Fibroblast of lung (primary cell): ENCODE results near the gene SST. TPM values are rescaled to one million over a fixed set of nuclear protein-coding genes. Genes with fewer than 3 reads are reported as not detected.

Source experiments
- DNase-seq, 2 donors: peaks; one replicate each; pipeline versions ENCODE4 v3.0.0 to v3.0.0-alpha.2; 2010; ENCODE audit warnings: low read depth in 2 of 2
- H2AFZ ChIP-seq: 2 replicates; pipeline ENCODE4 v1.5.1; 2012; ENCODE audit warnings: low read length, control low read depth, inconsistent platforms
- H3K27ac ChIP-seq: 2 replicates; pipeline ENCODE4 v1.5.1; 2011; ENCODE audit warnings: low read length, control low read depth; ENCODE audit not compliant: insufficient read depth
- H3K27me3 ChIP-seq: 2 replicates; pipeline ENCODE4 v1.5.1; 2011; ENCODE audit warnings: mild to moderate bottlenecking, low read length; ENCODE audit not compliant: control insufficient read depth, insufficient read depth
- H3K36me3 ChIP-seq: 2 replicates; pipeline ENCODE4 v1.5.1; 2011; ENCODE audit warnings: low read length; ENCODE audit not compliant: control insufficient read depth, insufficient read depth
- H3K4me1 ChIP-seq: 2 replicates; pipeline ENCODE4 v1.5.1; 2011; ENCODE audit warnings: low read length; ENCODE audit not compliant: control insufficient read depth, insufficient read depth; ENCODE audit errors: extremely low read depth
- H3K4me2 ChIP-seq: 2 replicates; pipeline ENCODE4 v1.5.1; 2011; ENCODE audit warnings: low read length, control low read depth; ENCODE audit not compliant: insufficient read depth; ENCODE audit errors: extremely low read depth
- H3K4me3 ChIP-seq, 4 experiments: fragments of 200-600 bp in 1 of 4; sonication (generic) in 1 of 4; replicated peaks in 1 of 4; 2 replicates each; pipeline ENCODE4 v1.5.1; 2011 to 2016; ENCODE audit warnings: low read length in 4 of 4, low read depth in 3 of 4, mild to moderate bottlenecking in 3 of 4, control low read depth in 2 of 4, inconsistent platforms in 1 of 4, mixed read lengths in 1 of 4; ENCODE audit not compliant: insufficient read depth in 1 of 4; ENCODE audit errors: control extremely low read depth in 1 of 4
- H3K79me2 ChIP-seq: 2 replicates; pipeline ENCODE4 v1.5.1; 2012; ENCODE audit warnings: mild to moderate bottlenecking, low read length, inconsistent platforms; ENCODE audit not compliant: control insufficient read depth, insufficient read depth
- H3K9ac ChIP-seq: 2 replicates; pipeline ENCODE4 v1.5.1; 2011; ENCODE audit warnings: mild to moderate bottlenecking, low read length, control low read depth; ENCODE audit not compliant: insufficient read depth
- H3K9me3 ChIP-seq: 2 replicates; pipeline ENCODE4 v1.5.1; 2012; ENCODE audit warnings: low read depth, low read length; ENCODE audit not compliant: control insufficient read depth, insufficient read depth
- H4K20me1 ChIP-seq: 2 replicates; pipeline ENCODE4 v1.5.1; 2011; ENCODE audit warnings: low read length; ENCODE audit not compliant: control insufficient read depth, insufficient read depth; ENCODE audit errors: extremely low read depth
- EZH2 ChIP-seq: IDR thresholded peaks from 2 replicates; pipeline ENCODE4 v1.5.1; 2012; ENCODE audit warnings: low read length, control low read depth, mild to moderate bottlenecking; ENCODE audit errors: missing control alignments
- polyA plus RNA-seq, 2 donors: library from polyadenylated mRNA; depleted of rRNA in 1 of 2; stranded (reverse) in 1 of 2; unstranded in 1 of 2; fragments of >200 nt; gene quantifications; 2 replicates each; pipeline ENCODE4 v1.2.1, GENCODE V29; 2011 to 2012; ENCODE audit warnings: missing spikeins in 1 of 2
- total RNA-seq: library from RNA; depleted of rRNA; stranded (reverse); fragments of >200 nt; gene quantifications from 2 replicates; pipeline ENCODE4 v1.2.1, GENCODE V29; 2014
- TF ChIP-seq, protein P1 (sequence below), 2 donors: IDR thresholded peaks in 1 of 2; conservative IDR thresholded peaks in 1 of 2; 1 replicate in 1 of 2; 2 replicates in 1 of 2; pipeline ENCODE4 v1.5.1; 2011 to 2012; ENCODE audit warnings: low read length in 2 of 2, control low read depth in 1 of 2, inconsistent platforms in 1 of 2, low read depth in 1 of 2, mild to moderate bottlenecking in 1 of 2

The SST gene
- total and polyA plus RNA-seq, 2 donors (not counting 1 experiment from before 2014, with no cell fraction given) = not detected

DNA sequence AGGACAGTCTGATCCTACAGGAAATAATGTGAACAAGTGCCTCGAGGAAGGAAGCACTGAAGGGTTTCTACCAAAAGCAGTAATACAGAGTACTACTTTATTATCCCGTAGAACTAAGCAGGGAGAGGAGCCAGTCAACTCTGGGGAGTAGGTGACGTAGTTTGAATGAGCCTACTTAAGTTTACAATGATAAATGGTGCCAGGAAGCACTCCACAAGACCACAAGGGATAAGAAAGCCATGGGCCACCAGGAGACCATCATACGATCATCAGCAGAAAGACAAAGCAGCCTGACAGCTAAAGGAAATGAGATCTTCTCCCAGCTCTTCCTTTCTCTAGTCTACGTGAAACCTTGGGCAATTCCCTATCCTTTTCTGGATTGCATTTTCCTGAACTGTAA lies 27.3 kb downstream of the SST start:
- no peak overlapping the region for H3K4me3 ChIP-seq
- DNase-seq = no peak
- no peaks in the 10 kb centered on the region for H3K79me2 ChIP-seq
- H4K20me1 ChIP-seq = no peaks in the 10 kb centered on the region
- H3K4me2 ChIP-seq = no peak overlapping the region
- H2AFZ ChIP-seq = no peak overlapping the region
- H3K27ac ChIP-seq = no peak overlapping the region
- H3K9me3 ChIP-seq = no peaks in the 10 kb centered on the region
- H3K27me3 ChIP-seq = no peaks in the 10 kb centered on the region
- no peaks in the 10 kb centered on the region for H3K36me3 ChIP-seq
- no peaks in the 10 kb centered on the region for H3K4me1 ChIP-seq
- TF ChIP-seq, protein P1, sequence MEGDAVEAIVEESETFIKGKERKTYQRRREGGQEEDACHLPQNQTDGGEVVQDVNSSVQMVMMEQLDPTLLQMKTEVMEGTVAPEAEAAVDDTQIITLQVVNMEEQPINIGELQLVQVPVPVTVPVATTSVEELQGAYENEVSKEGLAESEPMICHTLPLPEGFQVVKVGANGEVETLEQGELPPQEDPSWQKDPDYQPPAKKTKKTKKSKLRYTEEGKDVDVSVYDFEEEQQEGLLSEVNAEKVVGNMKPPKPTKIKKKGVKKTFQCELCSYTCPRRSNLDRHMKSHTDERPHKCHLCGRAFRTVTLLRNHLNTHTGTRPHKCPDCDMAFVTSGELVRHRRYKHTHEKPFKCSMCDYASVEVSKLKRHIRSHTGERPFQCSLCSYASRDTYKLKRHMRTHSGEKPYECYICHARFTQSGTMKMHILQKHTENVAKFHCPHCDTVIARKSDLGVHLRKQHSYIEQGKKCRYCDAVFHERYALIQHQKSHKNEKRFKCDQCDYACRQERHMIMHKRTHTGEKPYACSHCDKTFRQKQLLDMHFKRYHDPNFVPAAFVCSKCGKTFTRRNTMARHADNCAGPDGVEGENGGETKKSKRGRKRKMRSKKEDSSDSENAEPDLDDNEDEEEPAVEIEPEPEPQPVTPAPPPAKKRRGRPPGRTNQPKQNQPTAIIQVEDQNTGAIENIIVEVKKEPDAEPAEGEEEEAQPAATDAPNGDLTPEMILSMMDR (conservative IDR thresholded peaks at IDR 0.05 in 1 of 2, IDR thresholded peaks at IDR 0.05 in 1 of 2; ENCODE audit: low read depth in 1 of 2, low read length in 2 of 2) = no peak
- no peak for TF ChIP-seq EZH2
- no peak overlapping the region for H3K9ac ChIP-seq

DNA sequence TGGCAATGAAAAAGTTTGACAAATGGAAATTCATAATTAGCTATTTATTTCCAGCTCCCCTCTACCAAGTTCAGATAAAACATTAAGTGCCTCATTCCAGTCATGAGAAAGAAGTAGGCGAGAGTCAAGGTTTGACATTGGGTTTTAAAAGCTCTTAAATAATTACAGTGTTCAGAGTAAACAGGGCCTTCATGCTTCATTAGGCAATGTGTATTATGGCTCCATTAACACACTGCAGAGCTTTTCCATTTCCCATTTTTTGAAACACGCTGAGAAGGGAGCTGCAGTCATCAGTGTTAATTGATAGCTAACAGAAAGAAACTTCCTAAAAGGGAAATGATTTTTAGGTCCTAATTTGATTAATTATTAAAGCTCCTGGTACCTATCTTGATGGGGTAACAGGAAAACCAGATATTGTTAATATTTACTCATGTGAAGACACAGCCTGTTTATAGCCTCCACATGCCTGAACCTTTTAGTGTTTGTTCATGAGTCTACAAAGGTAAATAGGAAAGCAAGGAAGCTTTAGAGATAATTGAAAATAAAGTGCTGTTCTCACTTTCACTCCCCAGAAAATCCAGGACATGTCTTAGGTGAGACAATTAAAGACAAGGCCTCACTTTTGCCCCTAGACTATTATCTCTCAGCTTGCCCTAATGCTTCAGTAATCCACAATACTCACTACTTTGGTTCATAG lies 28.7 kb downstream of the SST start:
- no peaks in the 10 kb centered on the region for H3K27me3 ChIP-seq
- no peaks in the 10 kb centered on the region for H3K9me3 ChIP-seq
- H3K4me2 ChIP-seq = no peak overlapping the region
- no peaks in the 10 kb centered on the region for H4K20me1 ChIP-seq
- no peak for DNase-seq
- H3K4me3 ChIP-seq = no peak overlapping the region
- no peaks in the 10 kb centered on the region for H3K36me3 ChIP-seq
- H3K79me2 ChIP-seq = no peaks in the 10 kb centered on the region
- H3K9ac ChIP-seq = no peak overlapping the region
- H3K27ac ChIP-seq = no peak overlapping the region
- TF ChIP-seq EZH2 = no peak
- TF ChIP-seq, protein P1 (conservative IDR thresholded peaks at IDR 0.05 in 1 of 2, IDR thresholded peaks at IDR 0.05 in 1 of 2; ENCODE audit: low read depth in 1 of 2, low read length in 2 of 2) = no peak
- H2AFZ ChIP-seq = no peak overlapping the region
- no peaks in the 10 kb centered on the region for H3K4me1 ChIP-seq

DNA sequence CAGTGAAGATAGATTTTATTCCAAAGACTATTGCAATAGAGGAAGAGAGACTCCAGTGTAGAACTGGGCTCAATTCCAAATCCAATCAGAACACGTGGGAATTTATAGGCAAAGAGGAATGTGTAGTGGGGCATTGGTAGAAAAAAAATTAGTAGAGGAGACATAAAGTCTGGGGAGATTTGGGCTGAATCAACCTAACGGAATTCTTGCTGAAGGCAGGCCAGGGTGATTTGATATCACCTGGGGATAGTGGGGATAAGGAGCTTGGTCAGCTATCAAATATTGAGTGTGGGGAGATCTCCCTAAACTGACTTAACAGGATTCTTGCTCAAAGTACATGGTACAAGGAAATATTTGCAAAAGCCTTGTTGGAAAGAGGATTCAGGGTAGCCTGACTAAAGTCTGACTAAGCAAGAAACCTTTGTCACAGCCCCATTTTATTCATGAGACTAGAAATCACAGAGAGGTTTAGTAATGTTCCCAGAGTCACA lies 29.6 kb downstream of the SST start:
- H3K79me2 ChIP-seq = no peaks in the 10 kb centered on the region
- H3K27me3 ChIP-seq = no peaks in the 10 kb centered on the region
- H3K4me2 ChIP-seq = no peak overlapping the region
- no peak overlapping the region for H3K27ac ChIP-seq
- H3K9ac ChIP-seq = no peak overlapping the region
- H3K9me3 ChIP-seq = no peaks in the 10 kb centered on the region
- H3K4me3 ChIP-seq = no peak overlapping the region
- no peak overlapping the region for H2AFZ ChIP-seq
- no peaks in the 10 kb centered on the region for H3K36me3 ChIP-seq
- H3K4me1 ChIP-seq = no peaks in the 10 kb centered on the region
- DNase-seq = no peak
- no peaks in the 10 kb centered on the region for H4K20me1 ChIP-seq
- no peak for TF ChIP-seq EZH2
- TF ChIP-seq, protein P1 (conservative IDR thresholded peaks at IDR 0.05 in 1 of 2, IDR thresholded peaks at IDR 0.05 in 1 of 2; ENCODE audit: low read depth in 1 of 2, low read length in 2 of 2) = no peak
